Left lobe of liver (tissue), 2 donors: ENCODE results near the gene UBB. TPM values are rescaled to one million over a fixed set of nuclear protein-coding genes. Genes with fewer than 3 reads are reported as not detected.
A peak's percentile ranks its signal among the peaks of the same experiment; 100 is the strongest.

Experiments used
- ATAC-seq: fragments of 200-7000 bp; cut with Tn5 transposase; one replicate; pipeline ENCODE4 v1.9.1; 2020; ENCODE audit warnings: mild to moderate bottlenecking, moderate library complexity
- DNase-seq: peaks from one replicate; pipeline ENCODE4 v3.0.0-alpha.2; 2020; ENCODE audit warnings: low spot score
- total RNA-seq: library from RNA; stranded (reverse); gene quantifications from one replicate; pipeline ENCODE4 v1.2.1, GENCODE V29; 2021
- donor health status: DM: no; HTN: no; CAD: no; lungs with moderate emphysema.
- donor health status: DM: no; HTN: yes; CAD: no.

The UBB gene
- 1,692 TPM for total RNA-seq

GRCh38 chr17:16380640-16381495 lies at the start of gene UBB:
Gene UBB (plus strand): TSS chr17:16381091. CDS start chr17:16381908, 817 bp downstream.
- ATAC-seq (peak; percentile 87), DNase-seq (peak; percentile 97)

DNA sequence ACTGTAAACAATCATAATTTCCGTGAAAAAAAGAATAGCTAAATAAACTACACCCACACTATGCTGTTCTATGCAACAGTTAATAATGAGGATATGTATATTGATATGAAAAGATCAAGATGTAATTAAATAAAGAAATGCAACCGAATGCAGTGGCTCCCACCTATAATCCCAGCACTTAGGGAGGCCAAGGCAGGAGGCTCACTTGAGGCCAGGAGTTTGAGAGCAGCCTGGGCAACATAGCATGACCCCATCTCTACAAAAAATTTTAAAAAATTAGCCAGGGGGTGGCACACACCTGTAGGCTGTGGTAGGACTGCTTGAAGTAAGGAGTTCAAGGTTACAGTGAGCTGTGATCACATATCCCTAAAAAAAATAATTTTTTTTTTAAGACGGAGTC lies 42.5 kb upstream of the UBB start:
- no peak for DNase-seq

DNA sequence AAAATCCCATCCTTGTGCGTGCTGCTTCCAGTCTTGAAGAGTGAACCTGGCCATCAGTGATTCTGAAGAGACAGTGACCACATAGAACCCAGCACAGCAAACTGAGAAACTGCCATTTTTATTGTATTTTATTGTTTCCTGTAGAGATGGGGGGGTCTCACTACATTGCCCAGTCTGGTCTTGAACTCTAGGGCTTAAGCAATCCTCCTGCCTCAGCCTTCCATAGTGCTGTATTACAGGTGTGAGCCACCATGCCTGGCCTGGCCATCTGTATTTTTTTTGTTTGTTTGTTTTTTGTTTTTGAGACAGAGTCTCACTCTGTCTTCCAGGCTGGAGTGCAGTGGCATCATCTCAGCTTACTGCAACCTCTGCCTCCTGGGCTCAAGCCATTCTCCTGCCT lies 41.5 kb upstream of the UBB start:
- no peak for ATAC-seq
- no peak for DNase-seq

More for the DNA sequence above, 42.5 kb upstream of the UBB start:
- ATAC-seq = no peak

DNA sequence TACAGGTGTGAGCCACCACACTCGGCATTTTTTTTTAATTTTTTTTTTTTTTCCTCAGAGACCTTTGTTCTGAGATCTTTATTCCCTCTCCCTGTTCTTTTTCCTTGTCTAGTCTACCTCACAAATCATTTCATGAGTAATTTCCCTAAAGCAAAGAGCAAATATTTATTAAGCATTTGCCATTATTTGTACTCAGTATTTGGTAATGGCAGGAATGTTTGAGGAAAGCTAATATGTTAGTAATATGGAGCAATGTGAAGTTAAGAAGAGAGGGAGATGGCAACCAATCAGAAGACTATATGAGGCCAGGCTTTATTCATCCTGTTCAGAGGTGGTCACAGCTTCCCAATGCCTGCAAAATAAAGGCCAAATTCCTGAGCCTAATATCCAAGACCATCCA lies 40.9 kb upstream of the UBB start:
- ATAC-seq (peak; percentile 28), DNase-seq (no peak)

- no peak for ATAC-seq
- DNase-seq = no peak
These were observed 37.9 kb upstream of the UBB start for GRCh38 chr17:16342979-16343378.

DNA sequence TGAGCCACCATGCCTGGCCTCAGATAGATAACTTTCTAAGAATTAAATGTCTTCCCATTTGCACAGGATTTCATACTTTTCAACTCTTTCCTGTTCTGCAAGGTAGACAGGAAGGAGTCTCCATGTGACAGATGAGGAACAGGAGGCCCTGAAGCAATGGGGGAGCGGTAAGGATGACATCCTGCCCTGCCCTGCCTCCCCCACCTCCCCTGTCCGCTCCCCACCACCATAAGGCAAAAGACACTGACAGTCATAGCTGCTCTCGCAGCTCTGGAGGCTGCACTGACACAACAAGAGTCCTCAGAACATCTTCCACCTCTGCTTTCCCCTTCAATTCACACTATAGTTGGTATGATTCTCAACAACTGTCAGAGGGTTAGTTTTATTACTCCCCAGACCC lies 37.3 kb upstream of the UBB start:
- ATAC-seq (no peak), DNase-seq (no peak)

GRCh38 chr17:16345565-16345964 lies 35.3 kb upstream of the UBB start:
- ATAC-seq (no peak), DNase-seq (no peak)

GRCh38 chr17:16346721-16347271 lies 34.1 kb upstream of the UBB start:
- no peak for DNase-seq
- no peak for ATAC-seq

GRCh38 chr17:16348586-16348985 lies 32.3 kb upstream of the UBB start:
- DNase-seq (no peak), ATAC-seq (no peak)

GRCh38 chr17:16349431-16349830 lies 31.5 kb upstream of the UBB start:
- no peak for DNase-seq
- ATAC-seq = no peak

DNA sequence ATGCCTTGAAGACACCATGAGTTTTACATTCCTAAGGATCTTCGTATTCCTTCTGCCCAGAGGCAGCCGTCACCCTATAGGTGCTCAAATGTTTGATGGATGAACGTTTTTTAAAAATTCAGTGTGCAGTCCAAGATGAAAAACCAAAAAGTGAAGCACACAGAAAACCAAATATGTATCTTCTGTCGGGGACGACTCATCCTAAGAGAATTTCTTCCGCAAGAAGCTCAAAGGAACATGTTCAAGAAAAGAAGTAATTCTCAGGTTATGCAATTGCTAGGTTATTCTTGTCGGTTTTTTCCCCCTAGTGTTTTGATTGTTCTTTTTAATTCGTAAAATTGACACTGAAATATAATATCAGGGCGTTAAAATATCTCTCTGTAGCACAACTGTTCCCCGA lies 29.1 kb upstream of the UBB start:
- DNase-seq = no peak
- ATAC-seq = no peak

GRCh38 chr17:16352303-16352666 lies 28.6 kb upstream of the UBB start:
- peak; percentile 79 for ATAC-seq
- DNase-seq = peak; percentile 70

- ATAC-seq (peak; percentile 67), DNase-seq (peak; percentile 61)
These were observed 28.1 kb upstream of the UBB start for GRCh38 chr17:16352667-16353316.

- ATAC-seq = peak; percentile 90
- peak; percentile 66 for DNase-seq
These were observed 27.3 kb upstream of the UBB start, which contains the start of gene CENPV for GRCh38 chr17:16353317-16354174. Gene CENPV (minus strand): TSS chr17:16353469. CDS start chr17:16353436, 33 bp downstream.

DNA sequence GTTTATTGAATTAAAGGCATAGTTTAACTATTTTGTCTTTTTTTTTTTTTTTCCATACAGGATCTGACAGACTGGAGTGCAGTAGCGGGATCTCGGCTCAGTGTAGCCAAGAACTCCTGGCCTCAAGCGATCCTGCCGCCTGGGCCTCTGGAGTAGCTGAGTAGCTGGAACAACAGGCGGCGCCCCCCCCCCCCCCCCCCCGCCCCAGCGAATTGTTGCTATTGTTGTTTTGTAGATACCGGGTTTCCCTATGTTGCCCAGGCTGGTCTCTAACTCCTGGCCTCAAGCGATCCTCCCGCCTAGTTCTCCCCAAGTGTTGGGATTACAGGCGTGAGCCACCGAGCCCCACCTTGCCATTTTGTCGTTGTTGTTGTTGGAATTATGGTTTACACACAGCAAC lies 26.3 kb upstream of the UBB start:
- ATAC-seq (no peak), DNase-seq (no peak)

DNA sequence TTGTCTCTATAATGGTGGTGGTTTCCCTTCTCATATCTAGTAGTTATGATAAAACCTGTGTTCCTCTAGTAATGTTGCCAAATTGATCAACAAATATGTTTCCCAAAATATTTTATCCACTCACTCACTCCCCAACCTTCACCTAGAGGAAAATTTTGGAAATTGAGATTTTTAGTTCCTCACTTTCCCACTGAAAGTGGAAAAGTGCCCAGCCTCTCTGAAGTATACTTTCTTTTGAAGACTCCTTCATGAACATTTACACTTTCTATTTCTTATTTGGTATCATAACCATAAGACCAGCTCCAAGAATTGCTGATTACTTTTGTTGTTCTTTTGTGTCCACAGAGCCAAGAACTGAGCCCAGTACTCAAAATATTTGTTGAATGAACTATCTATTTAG lies 22.5 kb upstream of the UBB start:
- ATAC-seq (no peak), DNase-seq (no peak)

GRCh38 chr17:16361874-16362273 lies 19.0 kb upstream of the UBB start:
- no peak for ATAC-seq
- no peak for DNase-seq

DNA sequence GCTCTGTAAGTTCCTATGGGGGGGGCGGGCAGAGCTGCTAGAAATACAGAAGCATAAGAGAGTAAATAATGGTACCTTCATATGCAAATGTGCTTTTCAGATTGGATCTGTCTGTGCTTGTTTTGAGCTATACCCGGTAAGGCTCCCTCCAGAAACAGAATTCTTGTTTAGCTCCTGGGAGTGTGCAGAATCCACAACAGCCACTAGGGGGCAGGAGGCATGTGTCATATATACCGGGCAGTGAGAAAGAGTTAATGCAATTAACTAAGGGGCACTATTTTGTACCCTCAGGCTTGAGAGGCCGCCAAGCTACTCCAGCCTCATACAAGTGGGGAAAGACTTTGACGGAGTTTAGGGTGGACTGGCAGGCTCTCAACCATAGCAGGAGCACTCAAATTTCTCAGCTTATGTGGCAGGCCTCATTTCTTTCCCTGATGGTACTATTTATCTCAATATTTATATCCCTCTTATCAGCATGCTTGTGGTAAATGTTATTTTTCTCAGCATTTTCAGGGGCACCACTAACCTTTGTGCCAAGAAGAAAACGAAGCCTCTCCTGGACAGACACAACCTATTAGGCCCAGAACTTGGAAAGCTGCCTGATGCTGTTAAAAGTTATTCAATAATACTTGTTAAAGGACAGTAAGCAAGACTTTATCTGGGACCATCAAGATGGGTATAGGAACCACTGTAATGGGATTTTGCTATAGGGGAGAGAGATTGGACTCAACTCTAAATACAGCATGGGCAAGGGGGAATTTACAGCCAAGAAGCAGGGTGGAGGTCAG lies 16.9 kb upstream of the UBB start:
- peak; percentile 98 for ATAC-seq
- DNase-seq = peak; percentile 72

- DNase-seq (no peak), ATAC-seq (no peak)
These were observed 16.3 kb upstream of the UBB start for GRCh38 chr17:16364625-16365024.

- ATAC-seq (no peak), DNase-seq (no peak)
These were observed 9.1 kb upstream of the UBB start for GRCh38 chr17:16371742-16372141.
